Progenitor cell of endocrine pancreas (in vitro differentiated cells): ENCODE results near the gene HS3ST1. TPM values are rescaled to one million over a fixed set of nuclear protein-coding genes. Genes with fewer than 3 reads are reported as not detected.

Source experiments
- DNase-seq: peaks from one replicate; pipeline ENCODE4 v3.0.0; 2021; ENCODE audit warnings: low spot score; ENCODE audit not compliant: unreplicated experiment
- H3K27ac Mint-ChIP-seq: 2 replicates; pipeline ENCODE4 v1.8.0; 2021; ENCODE audit warnings: mild to moderate bottlenecking, moderate library complexity, mixed read lengths
- H3K27me3 Mint-ChIP-seq: 2 replicates; pipeline ENCODE4 v1.8.0; 2021; ENCODE audit warnings: mixed read lengths
- H3K36me3 Mint-ChIP-seq: 2 replicates; pipeline ENCODE4 v1.8.0; 2022; ENCODE audit warnings: mixed read lengths; ENCODE audit not compliant: insufficient read depth
- H3K4me1 Mint-ChIP-seq: 2 replicates; pipeline ENCODE4 v1.8.0; 2021; ENCODE audit warnings: low read depth, mixed read lengths
- H3K4me3 Mint-ChIP-seq: 2 replicates; pipeline ENCODE4 v1.8.0; 2021; ENCODE audit warnings: low read depth, mild to moderate bottlenecking, moderate library complexity, mixed read lengths
- H3K9me3 Mint-ChIP-seq: 2 replicates; pipeline ENCODE4 v1.8.0; 2021; ENCODE audit warnings: low read depth, mixed read lengths
- total RNA-seq: library from RNA; stranded (reverse); gene quantifications from 2 replicates; pipeline ENCODE4 v1.2.1, GENCODE V29; 2021
- TF ChIP-seq, protein P1 (sequence below): fragments of 200-600 bp; sonication (generic); IDR thresholded peaks from one replicate; pipeline ENCODE4 v1.5.0; 2021; ENCODE audit warnings: antibody characterized with exemption, mild to moderate bottlenecking; ENCODE audit not compliant: unreplicated experiment

HS3ST1 gene
- total RNA-seq, 1 donor from 2014 or later = 3.4 TPM

GRCh38 chr4:11408233-11408967 is 20.3 kb downstream of the HS3ST1 start:
- Mint-ChIP-seq H3K27ac (no peak overlapping the region), H3K4me3 (no peak overlapping the region), H3K36me3 (no peaks in the 10 kb centered on the region), H3K4me1 (peaks cover 2% of the 10 kb centered on the region), H3K27me3 (peaks cover 2% of the 10 kb centered on the region), H3K9me3 (no peaks in the 10 kb centered on the region)
- DNase-seq = no peak
- TF ChIP-seq, protein P1, sequence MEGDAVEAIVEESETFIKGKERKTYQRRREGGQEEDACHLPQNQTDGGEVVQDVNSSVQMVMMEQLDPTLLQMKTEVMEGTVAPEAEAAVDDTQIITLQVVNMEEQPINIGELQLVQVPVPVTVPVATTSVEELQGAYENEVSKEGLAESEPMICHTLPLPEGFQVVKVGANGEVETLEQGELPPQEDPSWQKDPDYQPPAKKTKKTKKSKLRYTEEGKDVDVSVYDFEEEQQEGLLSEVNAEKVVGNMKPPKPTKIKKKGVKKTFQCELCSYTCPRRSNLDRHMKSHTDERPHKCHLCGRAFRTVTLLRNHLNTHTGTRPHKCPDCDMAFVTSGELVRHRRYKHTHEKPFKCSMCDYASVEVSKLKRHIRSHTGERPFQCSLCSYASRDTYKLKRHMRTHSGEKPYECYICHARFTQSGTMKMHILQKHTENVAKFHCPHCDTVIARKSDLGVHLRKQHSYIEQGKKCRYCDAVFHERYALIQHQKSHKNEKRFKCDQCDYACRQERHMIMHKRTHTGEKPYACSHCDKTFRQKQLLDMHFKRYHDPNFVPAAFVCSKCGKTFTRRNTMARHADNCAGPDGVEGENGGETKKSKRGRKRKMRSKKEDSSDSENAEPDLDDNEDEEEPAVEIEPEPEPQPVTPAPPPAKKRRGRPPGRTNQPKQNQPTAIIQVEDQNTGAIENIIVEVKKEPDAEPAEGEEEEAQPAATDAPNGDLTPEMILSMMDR = no peak

DNA sequence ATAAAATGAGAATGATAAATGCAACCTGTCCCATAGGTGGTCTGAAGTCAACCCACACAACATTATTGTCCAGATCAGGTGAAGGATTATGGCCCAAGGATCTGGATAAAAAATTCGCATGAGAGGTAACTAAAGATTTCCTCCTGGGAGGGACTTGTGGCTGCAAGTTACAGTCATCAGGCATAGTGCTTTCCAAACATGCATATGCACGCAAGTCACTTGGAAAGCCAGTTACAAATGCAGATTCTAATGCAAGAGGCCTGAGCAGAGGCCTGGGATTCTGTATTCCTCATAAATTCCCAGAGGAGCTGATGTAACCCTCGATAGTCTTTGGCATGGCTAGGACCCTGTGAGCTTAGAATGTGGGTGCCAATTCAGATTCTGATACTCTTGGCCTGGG is 21.1 kb downstream of the HS3ST1 start:
- TF ChIP-seq, protein P1 = no peak
- H3K4me1 Mint-ChIP-seq = peaks cover 2% of the 10 kb centered on the region
- no peaks in the 10 kb centered on the region for H3K9me3 Mint-ChIP-seq
- no peak for DNase-seq
- H3K4me3 Mint-ChIP-seq = no peak overlapping the region
- H3K27ac Mint-ChIP-seq = no peak overlapping the region
- H3K27me3 Mint-ChIP-seq = peaks cover 2% of the 10 kb centered on the region
- H3K36me3 Mint-ChIP-seq = no peaks in the 10 kb centered on the region

DNA sequence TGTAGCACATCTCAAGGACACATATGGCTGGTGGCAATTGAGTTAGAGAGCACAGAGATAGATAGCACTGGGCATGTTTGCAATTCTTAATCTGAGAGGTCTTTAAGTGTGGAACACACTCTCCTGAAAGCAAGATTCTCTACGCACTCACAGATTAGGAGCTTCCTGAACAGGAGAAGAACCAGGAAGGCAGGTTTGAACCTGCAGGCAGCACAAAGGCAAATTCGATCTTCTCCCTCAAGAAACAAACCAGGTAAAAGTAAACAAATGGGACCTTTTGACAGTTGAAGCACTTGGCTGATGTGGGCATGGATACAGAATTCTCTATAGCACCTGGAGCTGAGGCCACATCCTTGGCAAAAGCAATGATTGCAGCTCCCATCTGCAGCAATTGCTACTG is 24.3 kb downstream of the HS3ST1 start:
- no peaks in the 10 kb centered on the region for H3K36me3 Mint-ChIP-seq
- no peaks in the 10 kb centered on the region for H3K9me3 Mint-ChIP-seq
- H3K27me3 Mint-ChIP-seq = no peaks in the 10 kb centered on the region
- H3K4me3 Mint-ChIP-seq = no peak overlapping the region
- TF ChIP-seq, protein P1 = no peak
- no peak for DNase-seq
- peaks cover 2% of the 10 kb centered on the region for H3K4me1 Mint-ChIP-seq
- no peak overlapping the region for H3K27ac Mint-ChIP-seq

DNA sequence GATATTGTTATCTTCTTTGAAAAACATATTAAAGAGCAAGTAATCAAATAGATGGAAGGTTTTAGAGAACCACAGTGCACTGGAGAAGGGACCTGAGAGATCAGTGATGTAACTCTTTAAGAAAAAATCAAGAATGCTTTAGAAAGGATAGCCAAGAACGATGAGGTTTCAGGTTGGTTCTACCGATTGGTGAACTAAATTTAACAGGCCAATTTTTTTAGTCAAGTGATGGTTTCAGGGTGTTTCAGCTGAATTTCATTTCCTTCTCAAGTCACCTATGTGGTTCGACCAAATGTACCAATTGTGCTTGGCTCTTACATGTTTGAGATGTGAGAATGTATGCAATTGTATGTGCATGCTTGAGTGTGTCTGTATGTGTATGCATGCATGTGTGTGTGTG is 26.5 kb downstream of the HS3ST1 start:
- Mint-ChIP-seq H3K9me3 (no peaks in the 10 kb centered on the region), H3K4me3 (no peak overlapping the region), H3K36me3 (peaks cover 3% of the 10 kb centered on the region), H3K27me3 (no peaks in the 10 kb centered on the region), H3K27ac (no peak overlapping the region), H3K4me1 (peaks cover 2% of the 10 kb centered on the region)
- TF ChIP-seq, protein P1 = no peak
- DNase-seq = no peak

DNA sequence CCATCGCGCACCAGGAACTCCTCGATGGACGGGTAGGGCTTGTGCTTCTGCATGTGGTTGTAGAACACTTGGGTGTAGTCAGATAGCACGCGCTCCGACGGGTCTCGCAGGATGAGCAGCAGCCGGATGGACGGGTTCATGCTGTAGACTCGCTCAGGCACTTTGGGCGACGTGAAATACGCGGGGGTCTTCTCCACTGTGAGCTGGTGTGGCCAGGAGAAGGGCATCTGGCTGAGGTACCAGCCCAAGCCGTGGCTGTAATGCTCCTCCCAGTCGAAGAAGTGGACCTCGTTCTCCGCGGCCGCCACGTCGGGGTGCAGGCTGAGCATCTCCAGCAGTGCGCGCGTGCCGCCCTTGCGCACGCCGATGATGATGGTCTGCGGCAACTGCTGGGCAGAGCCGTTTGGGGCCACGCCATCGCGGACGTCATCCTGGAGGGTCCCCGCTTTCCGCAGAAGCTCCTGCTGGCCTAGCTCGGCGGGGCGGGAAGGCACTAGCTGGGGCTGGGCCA is 29.2 kb downstream of the HS3ST1 start:
- peaks cover 3% of the 10 kb centered on the region for H3K36me3 Mint-ChIP-seq
- H3K27ac Mint-ChIP-seq = no peak overlapping the region
- no peaks in the 10 kb centered on the region for H3K27me3 Mint-ChIP-seq
- peaks cover 1% of the 10 kb centered on the region for H3K4me1 Mint-ChIP-seq
- DNase-seq = no peak
- no peaks in the 10 kb centered on the region for H3K9me3 Mint-ChIP-seq
- H3K4me3 Mint-ChIP-seq = no peak overlapping the region
- TF ChIP-seq, protein P1 = no peak
